Endothelial cell (in vitro differentiated cells): Measurements from ENCODE around the gene SLC27A6. TPM values are rescaled to one million over a fixed set of nuclear protein-coding genes. Genes with fewer than 3 reads are reported as not detected.

Experiments used
- DNase-seq: peaks from one replicate; pipeline ENCODE4 v3.0.0; 2021; ENCODE audit warnings: low spot score
- H3K27ac Mint-ChIP-seq: one replicate; pipeline ENCODE4 v1.8.0; 2021; ENCODE audit warnings: mixed read lengths, inconsistent platforms; ENCODE audit not compliant: unreplicated experiment
- H3K27me3 Mint-ChIP-seq: one replicate; pipeline ENCODE4 v1.8.0; 2021; ENCODE audit warnings: mild to moderate bottlenecking, moderate library complexity, mixed read lengths, inconsistent platforms; ENCODE audit not compliant: unreplicated experiment
- H3K36me3 Mint-ChIP-seq: one replicate; pipeline ENCODE4 v1.8.0; 2021; ENCODE audit warnings: mild to moderate bottlenecking, low read depth, mixed read lengths, inconsistent platforms; ENCODE audit not compliant: unreplicated experiment
- H3K4me1 Mint-ChIP-seq: one replicate; pipeline ENCODE4 v1.8.0; 2021; ENCODE audit warnings: mild to moderate bottlenecking, mixed read lengths, inconsistent platforms; ENCODE audit not compliant: unreplicated experiment
- H3K4me3 Mint-ChIP-seq: one replicate; pipeline ENCODE4 v1.8.0; 2021; ENCODE audit warnings: mild to moderate bottlenecking, mixed read lengths, inconsistent platforms; ENCODE audit not compliant: unreplicated experiment
- H3K9me3 Mint-ChIP-seq: one replicate; pipeline ENCODE4 v1.8.0; 2021; ENCODE audit warnings: mixed read lengths, inconsistent platforms; ENCODE audit not compliant: unreplicated experiment
- total RNA-seq: library from RNA; stranded (reverse); fragmentation: NEBNext Ultra II Directional; extraction: Animal tissue kit (Norgen Biotek cat#: 25700); gene quantifications from one replicate; pipeline ENCODE4 v1.2.1, GENCODE V29; 2021; ENCODE audit not compliant: unreplicated experiment
- TF ChIP-seq, protein P1 (sequence below): fragments of 200-600 bp; sonication (generic); IDR thresholded peaks from one replicate; pipeline ENCODE4 v1.5.0; 2021; ENCODE audit warnings: antibody characterized with exemption; ENCODE audit not compliant: unreplicated experiment

Gene SLC27A6
- total RNA-seq, 1 donor from 2014 or later, result 0.28 TPM

DNA sequence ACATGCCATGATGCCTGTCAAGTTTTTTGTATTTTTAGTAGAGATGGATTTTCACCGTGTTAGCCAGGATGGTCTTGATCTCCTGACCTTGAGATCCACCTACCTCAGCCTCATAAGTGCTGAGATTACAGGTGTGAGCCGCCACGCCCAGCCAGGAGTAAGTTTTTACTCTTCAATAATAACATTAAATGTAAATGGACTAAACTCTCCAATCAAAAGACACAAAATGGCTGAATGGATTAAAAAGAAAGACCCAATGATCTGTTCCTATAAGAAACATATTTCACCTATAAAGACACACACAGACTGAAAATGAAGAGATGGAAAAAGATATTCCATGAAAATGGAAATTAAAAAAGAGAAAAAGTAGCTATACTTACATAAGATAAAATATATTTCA is 92.0 kb downstream of the SLC27A6 start:
- Mint-ChIP-seq H3K27me3 (no peaks in the 10 kb centered on the region), H3K36me3 (no peaks in the 10 kb centered on the region), H3K4me3 (no peak overlapping the region), H3K27ac (no peak overlapping the region), H3K4me1 (no peaks in the 10 kb centered on the region), H3K9me3 (no peaks in the 10 kb centered on the region)
- DNase-seq, result no peak
- TF ChIP-seq, protein P1, sequence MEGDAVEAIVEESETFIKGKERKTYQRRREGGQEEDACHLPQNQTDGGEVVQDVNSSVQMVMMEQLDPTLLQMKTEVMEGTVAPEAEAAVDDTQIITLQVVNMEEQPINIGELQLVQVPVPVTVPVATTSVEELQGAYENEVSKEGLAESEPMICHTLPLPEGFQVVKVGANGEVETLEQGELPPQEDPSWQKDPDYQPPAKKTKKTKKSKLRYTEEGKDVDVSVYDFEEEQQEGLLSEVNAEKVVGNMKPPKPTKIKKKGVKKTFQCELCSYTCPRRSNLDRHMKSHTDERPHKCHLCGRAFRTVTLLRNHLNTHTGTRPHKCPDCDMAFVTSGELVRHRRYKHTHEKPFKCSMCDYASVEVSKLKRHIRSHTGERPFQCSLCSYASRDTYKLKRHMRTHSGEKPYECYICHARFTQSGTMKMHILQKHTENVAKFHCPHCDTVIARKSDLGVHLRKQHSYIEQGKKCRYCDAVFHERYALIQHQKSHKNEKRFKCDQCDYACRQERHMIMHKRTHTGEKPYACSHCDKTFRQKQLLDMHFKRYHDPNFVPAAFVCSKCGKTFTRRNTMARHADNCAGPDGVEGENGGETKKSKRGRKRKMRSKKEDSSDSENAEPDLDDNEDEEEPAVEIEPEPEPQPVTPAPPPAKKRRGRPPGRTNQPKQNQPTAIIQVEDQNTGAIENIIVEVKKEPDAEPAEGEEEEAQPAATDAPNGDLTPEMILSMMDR, result no peak

DNA sequence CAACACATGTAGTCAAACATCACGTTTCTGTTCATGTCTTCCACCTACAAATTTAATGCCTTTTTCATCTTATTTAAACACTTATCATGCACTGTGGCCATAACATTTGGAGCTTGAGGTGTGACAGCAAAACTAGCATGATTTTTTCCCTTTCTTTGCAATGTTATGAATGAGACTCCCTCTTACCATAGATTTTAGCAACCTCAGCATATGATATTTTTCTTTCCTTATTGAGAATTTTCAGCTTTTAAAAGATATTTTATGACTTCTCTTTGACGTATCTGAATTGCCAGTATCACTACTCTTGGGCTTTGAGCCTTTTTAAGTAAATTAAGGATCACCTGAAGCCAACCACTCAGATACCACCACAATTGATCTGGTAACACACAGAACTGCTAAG is 96.6 kb downstream of the SLC27A6 start:
- no peaks in the 10 kb centered on the region for H3K9me3 Mint-ChIP-seq
- no peaks in the 10 kb centered on the region for H3K36me3 Mint-ChIP-seq
- TF ChIP-seq, protein P1, result no peak
- H3K27me3 Mint-ChIP-seq, result no peaks in the 10 kb centered on the region
- no peaks in the 10 kb centered on the region for H3K4me1 Mint-ChIP-seq
- no peak for DNase-seq
- H3K4me3 Mint-ChIP-seq, result no peak overlapping the region
- H3K27ac Mint-ChIP-seq, result no peak overlapping the region

DNA sequence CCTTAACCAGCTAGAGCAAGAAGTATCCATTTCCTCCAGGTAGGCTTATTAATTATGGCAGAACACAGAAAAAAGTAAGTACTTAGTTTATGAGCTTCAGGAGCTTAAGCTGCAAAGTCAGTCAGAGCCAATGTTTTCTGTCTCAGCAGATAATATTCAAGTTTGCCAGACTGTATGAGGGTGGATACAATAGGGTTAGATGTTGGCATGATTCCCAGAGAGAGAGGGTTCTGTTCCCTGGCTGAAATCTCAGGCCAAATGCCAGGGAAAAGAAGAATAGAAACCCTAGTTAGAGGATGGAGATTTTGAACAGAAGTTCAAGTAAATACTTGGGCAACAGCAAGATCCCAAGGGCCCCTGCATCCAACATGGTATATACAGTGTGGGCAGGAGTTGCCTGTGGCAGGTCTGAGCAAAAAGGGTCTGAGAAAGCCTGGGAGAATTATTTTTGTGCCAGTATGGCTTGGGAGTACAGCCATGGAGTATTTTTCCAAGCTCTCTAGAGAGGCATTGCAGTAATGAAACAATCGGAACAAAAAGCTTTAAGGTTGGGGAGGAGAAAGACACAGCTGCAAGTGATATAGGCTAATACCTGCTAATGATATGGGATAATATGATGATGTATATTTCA is 98.3 kb downstream of the SLC27A6 start:
- no peak for DNase-seq
- H3K27ac Mint-ChIP-seq, result no peak overlapping the region
- H3K4me1 Mint-ChIP-seq, result no peaks in the 10 kb centered on the region

DNA sequence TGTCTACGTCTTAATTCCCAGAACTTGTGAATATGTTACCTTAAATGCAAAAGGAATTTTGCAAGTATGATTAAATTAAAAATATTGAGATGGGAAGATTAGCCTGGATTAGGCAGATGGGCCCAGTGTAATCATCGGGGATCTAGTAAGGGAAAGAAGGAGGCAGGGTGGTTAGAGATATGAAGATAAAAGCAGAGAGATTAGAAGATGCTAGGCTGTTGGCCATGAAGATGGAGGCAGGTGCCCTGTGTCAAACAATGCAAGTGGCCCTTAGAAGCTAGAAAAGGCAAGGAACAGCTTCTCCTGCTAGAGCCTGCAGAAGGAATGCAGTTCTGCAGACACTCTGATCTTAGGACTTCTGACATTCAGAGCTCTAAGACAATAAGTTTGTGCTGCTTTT is 100.4 kb downstream of the SLC27A6 start:
- Mint-ChIP-seq H3K36me3 (no peaks in the 10 kb centered on the region), H3K27me3 (no peaks in the 10 kb centered on the region), H3K27ac (no peak overlapping the region), H3K9me3 (no peaks in the 10 kb centered on the region), H3K4me1 (no peaks in the 10 kb centered on the region), H3K4me3 (no peak overlapping the region)
- DNase-seq, result no peak
- TF ChIP-seq, protein P1, result no peak

More for the DNA sequence above, 98.3 kb downstream of the SLC27A6 start:
- H3K9me3 Mint-ChIP-seq, result no peaks in the 10 kb centered on the region
- H3K27me3 Mint-ChIP-seq, result no peaks in the 10 kb centered on the region
- no peaks in the 10 kb centered on the region for H3K36me3 Mint-ChIP-seq
- no peak overlapping the region for H3K4me3 Mint-ChIP-seq
- TF ChIP-seq, protein P1, result no peak

DNA sequence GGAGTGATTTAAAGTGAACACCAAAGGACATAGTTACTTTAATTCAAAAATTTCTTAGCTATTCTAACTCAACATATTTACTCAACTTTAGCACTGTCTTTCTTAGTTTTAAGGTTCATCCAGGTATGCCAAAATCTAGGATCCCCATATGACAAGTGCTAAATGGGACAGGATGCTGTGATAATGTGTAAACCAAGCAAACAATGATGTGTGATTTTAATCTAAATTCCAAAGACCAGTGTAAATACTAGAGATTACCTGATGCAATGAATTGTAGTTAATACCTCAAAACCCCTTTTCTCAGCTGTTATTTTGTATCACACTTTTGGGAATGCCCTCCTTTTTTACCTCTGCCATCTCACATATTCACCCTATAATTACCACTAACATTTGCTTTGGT is 102.5 kb downstream of the SLC27A6 start:
- no peak for DNase-seq
- Mint-ChIP-seq H3K9me3 (no peaks in the 10 kb centered on the region), H3K27ac (no peak overlapping the region), H3K36me3 (no peaks in the 10 kb centered on the region), H3K27me3 (no peaks in the 10 kb centered on the region), H3K4me1 (no peaks in the 10 kb centered on the region), H3K4me3 (no peak overlapping the region)
- TF ChIP-seq, protein P1, result no peak
